ENCODE results near the gene TUBB8B. TPM values are rescaled to one million over a fixed set of nuclear protein-coding genes. Genes with fewer than 3 reads are reported as not detected.
"Not testable (repeated sequence)": the region's sequence is repeated elsewhere in the genome, so short reads cannot be mapped to it uniquely, and the experiment has no call there.

TUBB8B gene
- total RNA-seq, result not detected

DNA sequence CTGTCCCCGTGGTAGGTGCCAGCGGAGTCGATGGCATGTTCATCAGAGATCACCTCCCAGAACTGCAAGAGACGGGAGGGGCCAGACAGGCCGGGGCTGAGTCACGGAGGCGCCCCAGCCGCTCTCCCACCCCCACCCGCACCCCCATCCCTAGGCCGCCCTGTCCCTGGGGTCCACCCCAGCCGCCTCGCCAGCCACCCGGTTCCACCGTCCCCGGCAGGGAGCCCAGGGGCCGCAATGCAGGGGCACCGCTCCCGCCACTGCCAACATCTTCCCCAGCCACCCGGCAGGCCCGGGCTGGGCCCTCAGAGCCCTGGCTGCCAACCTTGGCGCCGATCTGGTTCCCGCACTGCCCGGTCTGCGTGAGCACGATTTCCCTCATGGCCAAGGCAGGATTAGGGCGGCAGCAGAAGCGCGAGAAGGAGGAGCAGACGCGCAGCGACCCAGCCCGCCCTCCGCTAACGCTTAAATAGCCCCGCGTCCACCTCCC lies at the start of gene TUBB8B:
Gene TUBB8B, minus strand, starts transcription at position 440 of the 490 bp plus-strand sequence. Its CDS starts 58 bp downstream, at position 382.
- H3K9me3 ChIP-seq (ENCODE audit: control insufficient read depth in 3 of 3, low read length in 3 of 3); H3K4me3 ChIP-seq (ENCODE audit: low read length in 3 of 3); H3K36me3 ChIP-seq (ENCODE audit: control insufficient read depth in 3 of 3, insufficient read depth in 3 of 3, low read length in 3 of 3); H3K27ac ChIP-seq (ENCODE audit: low read depth, low read length); H3K9ac ChIP-seq (ENCODE audit: low read depth in 1 of 3, low read length in 3 of 3); H3K27me3 ChIP-seq (ENCODE audit: control insufficient read depth in 3 of 3, insufficient read depth in 3 of 3, low read length in 3 of 3); H3K4me1 ChIP-seq (ENCODE audit: control insufficient read depth in 3 of 3, insufficient read depth in 3 of 3, low read length in 3 of 3): not testable (repeated sequence)

DNA sequence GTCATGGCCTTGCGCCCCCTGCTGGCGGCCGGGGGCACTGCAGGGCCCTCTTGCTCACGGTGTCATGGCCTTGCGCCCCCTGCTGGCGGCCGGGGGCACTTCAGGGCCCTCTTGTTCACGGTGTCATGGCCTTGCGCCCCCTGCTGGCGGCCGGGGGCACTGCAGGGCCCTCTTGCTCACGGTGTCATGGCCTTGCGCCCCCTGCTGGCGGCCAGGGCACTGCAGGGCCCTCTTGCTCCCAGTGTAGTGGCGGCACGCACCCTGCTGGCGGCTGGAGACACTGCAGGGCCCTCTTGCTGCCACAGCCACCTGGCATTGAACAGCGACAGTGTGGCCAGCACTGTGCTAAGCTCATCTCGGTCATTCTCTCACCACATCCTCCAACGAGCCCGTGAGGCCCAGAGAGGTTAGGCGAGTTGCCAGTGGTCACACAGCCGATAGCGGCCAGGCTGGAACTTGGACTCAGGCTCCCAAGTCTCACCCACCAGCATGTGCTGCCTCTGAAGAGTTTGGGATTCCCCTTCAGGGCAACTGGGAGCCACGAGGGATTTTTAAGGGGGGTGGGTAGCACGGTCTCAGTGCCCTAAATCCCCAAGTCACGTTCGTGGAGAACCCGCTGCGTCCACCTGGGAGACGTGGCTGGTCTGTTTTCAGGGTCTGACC lies 48.0 kb upstream of the TUBB8B start:
- not testable (repeated sequence) for H3K9me3 ChIP-seq (ENCODE audit: control insufficient read depth in 3 of 3, low read length in 3 of 3); H3K36me3 ChIP-seq (ENCODE audit: control insufficient read depth in 3 of 3, insufficient read depth in 3 of 3, low read length in 3 of 3); H3K27me3 ChIP-seq (ENCODE audit: control insufficient read depth in 3 of 3, insufficient read depth in 3 of 3, low read length in 3 of 3); H3K4me3 ChIP-seq (ENCODE audit: low read length in 3 of 3); H3K4me1 ChIP-seq (ENCODE audit: control insufficient read depth in 3 of 3, insufficient read depth in 3 of 3, low read length in 3 of 3); H3K9ac ChIP-seq (ENCODE audit: low read depth in 1 of 3, low read length in 3 of 3); H3K27ac ChIP-seq (ENCODE audit: low read depth, low read length)

DNA sequence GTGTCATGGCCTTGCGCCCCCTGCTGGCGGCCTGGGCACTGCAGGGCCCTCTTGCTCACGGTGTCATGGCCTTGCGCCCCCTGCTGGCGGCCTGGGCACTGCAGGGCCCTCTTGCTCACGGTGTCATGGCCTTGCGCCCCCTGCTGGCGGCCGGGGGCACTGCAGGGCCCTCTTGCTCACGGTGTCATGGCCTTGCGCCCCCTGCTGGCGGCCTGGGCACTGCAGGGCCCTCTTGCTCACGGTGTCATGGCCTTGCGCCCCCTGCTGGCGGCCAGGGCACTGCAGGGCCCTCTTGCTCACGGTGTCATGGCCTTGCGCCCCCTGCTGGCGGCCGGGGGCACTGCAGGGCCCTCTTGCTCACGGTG lies 47.3 kb upstream of the TUBB8B start:
- H3K4me3 ChIP-seq (ENCODE audit: low read length in 3 of 3); H3K27ac ChIP-seq (ENCODE audit: low read depth, low read length); H3K27me3 ChIP-seq (ENCODE audit: control insufficient read depth in 3 of 3, insufficient read depth in 3 of 3, low read length in 3 of 3); H3K36me3 ChIP-seq (ENCODE audit: control insufficient read depth in 3 of 3, insufficient read depth in 3 of 3, low read length in 3 of 3); H3K9me3 ChIP-seq (ENCODE audit: control insufficient read depth in 3 of 3, low read length in 3 of 3); H3K4me1 ChIP-seq (ENCODE audit: control insufficient read depth in 3 of 3, insufficient read depth in 3 of 3, low read length in 3 of 3); H3K9ac ChIP-seq (ENCODE audit: low read depth in 1 of 3, low read length in 3 of 3): not testable (repeated sequence)

DNA sequence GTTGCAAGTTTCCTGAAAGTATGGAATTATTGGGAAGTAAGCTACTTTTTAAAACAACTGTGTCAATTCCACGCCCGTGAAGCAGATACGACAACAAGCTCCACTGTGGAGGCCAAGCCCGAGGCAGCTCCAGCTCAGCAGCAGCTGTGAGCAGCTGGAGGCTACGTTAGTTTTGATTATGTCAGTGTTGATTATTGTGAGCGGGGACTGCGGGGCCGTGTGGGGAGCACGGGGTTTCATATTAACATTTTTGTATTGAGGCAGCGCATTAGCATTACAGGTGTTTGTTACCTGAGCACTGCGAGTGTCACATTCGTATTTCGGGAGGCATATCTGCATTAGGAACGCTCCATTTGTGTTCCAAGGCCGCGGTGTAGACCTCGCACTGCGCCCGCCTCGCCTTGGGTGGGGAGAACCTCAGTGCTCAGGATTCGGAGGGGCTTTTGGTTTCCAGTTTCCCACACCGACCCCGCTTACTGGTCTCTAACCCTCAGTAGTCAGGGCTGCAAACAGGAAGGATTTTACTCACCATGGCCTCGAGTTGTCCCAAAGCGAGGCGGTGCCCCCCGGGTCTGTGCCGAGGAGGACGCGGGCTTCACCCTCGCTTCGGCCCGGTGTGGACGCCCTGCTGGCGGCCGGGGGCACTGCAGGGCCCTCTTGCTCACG lies 46.8 kb upstream of the TUBB8B start:
- H3K27me3 ChIP-seq (ENCODE audit: control insufficient read depth in 3 of 3, insufficient read depth in 3 of 3, low read length in 3 of 3); H3K27ac ChIP-seq (ENCODE audit: low read depth, low read length); H3K9me3 ChIP-seq (ENCODE audit: control insufficient read depth in 3 of 3, low read length in 3 of 3); H3K9ac ChIP-seq (ENCODE audit: low read depth in 1 of 3, low read length in 3 of 3); H3K36me3 ChIP-seq (ENCODE audit: control insufficient read depth in 3 of 3, insufficient read depth in 3 of 3, low read length in 3 of 3); H3K4me3 ChIP-seq (ENCODE audit: low read length in 3 of 3); H3K4me1 ChIP-seq (ENCODE audit: control insufficient read depth in 3 of 3, insufficient read depth in 3 of 3, low read length in 3 of 3): not testable (repeated sequence)

DNA sequence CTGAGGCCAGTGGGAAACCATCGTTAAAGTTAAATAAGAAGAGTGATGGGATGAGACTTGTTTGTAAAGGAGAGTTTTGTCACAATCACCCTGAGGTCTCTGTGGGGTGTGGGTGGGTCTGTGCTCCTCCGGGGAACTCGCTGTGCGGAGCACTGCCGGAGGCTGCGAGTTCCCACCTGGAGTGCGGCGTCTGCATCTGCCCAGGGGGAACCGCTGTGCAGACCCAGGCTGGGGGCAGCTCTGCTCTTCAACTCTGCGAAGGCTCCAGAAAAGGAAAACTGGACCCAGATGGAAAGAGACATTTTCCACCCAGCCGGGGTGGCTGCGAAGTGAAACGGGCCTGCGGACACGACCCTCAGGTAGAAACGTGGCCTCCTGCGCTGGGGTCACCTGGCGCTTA lies 46.2 kb upstream of the TUBB8B start:
- H3K27ac ChIP-seq (ENCODE audit: low read depth, low read length); H3K4me3 ChIP-seq (ENCODE audit: low read length in 3 of 3); H3K36me3 ChIP-seq (ENCODE audit: control insufficient read depth in 3 of 3, insufficient read depth in 3 of 3, low read length in 3 of 3); H3K4me1 ChIP-seq (ENCODE audit: control insufficient read depth in 3 of 3, insufficient read depth in 3 of 3, low read length in 3 of 3); H3K9me3 ChIP-seq (ENCODE audit: control insufficient read depth in 3 of 3, low read length in 3 of 3); H3K27me3 ChIP-seq (ENCODE audit: control insufficient read depth in 3 of 3, insufficient read depth in 3 of 3, low read length in 3 of 3); H3K9ac ChIP-seq (ENCODE audit: low read depth in 1 of 3, low read length in 3 of 3): not testable (repeated sequence)

DNA sequence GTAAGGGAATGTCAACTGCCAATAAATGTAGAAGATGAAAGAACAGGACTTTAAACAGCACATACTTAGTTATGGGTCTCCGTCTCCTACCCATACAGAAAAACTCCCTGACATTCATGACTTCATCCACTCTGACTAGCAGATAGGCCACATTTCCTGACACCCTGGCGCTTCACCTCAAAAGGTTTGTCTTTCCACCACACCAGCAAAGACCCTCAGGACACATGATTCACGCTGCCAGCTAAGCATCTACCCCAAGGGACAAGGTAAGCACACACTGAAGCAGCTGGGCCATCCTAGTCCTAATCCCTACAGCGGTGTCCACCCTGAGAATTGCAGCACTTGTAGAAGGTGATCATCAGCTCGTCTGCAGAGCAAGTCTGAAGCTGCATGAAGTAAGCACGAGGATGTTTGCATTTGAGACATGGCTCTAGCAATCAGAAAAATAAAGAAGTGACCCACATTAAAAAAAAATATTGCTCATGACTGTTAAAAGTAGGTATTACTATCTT lies 44.5 kb upstream of the TUBB8B start:
- H3K4me1 ChIP-seq (ENCODE audit: control insufficient read depth in 3 of 3, insufficient read depth in 3 of 3, low read length in 3 of 3); H3K4me3 ChIP-seq (ENCODE audit: low read length in 3 of 3); H3K9me3 ChIP-seq (ENCODE audit: control insufficient read depth in 3 of 3, low read length in 3 of 3); H3K27ac ChIP-seq (ENCODE audit: low read depth, low read length); H3K36me3 ChIP-seq (ENCODE audit: control insufficient read depth in 3 of 3, insufficient read depth in 3 of 3, low read length in 3 of 3); H3K9ac ChIP-seq (ENCODE audit: low read depth in 1 of 3, low read length in 3 of 3); H3K27me3 ChIP-seq (ENCODE audit: control insufficient read depth in 3 of 3, insufficient read depth in 3 of 3, low read length in 3 of 3): not testable (repeated sequence)

DNA sequence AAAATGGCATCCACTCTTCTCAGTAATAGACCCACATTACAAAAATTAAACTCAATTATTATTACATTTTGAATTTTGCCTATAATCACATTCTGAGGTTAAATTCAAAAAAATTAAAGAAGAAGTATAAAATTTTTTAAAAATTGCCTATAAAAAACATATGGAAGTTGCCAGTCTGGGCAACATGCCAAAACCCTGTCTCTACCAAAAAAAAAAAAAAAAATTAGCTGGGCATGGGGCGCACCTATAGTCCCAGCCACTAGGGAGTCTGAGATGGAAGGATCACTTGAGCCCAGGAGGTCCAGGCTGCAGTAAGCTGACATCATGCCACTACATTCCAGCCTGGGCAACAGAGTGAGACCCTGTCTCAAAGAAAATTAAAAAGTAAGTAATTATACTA lies 42.1 kb upstream of the TUBB8B start:
- not testable (repeated sequence) for H3K4me3 ChIP-seq (ENCODE audit: low read length in 3 of 3); H3K9me3 ChIP-seq (ENCODE audit: control insufficient read depth in 3 of 3, low read length in 3 of 3); H3K27me3 ChIP-seq (ENCODE audit: control insufficient read depth in 3 of 3, insufficient read depth in 3 of 3, low read length in 3 of 3); H3K36me3 ChIP-seq (ENCODE audit: control insufficient read depth in 3 of 3, insufficient read depth in 3 of 3, low read length in 3 of 3); H3K27ac ChIP-seq (ENCODE audit: low read depth, low read length); H3K4me1 ChIP-seq (ENCODE audit: control insufficient read depth in 3 of 3, insufficient read depth in 3 of 3, low read length in 3 of 3); H3K9ac ChIP-seq (ENCODE audit: low read depth in 1 of 3, low read length in 3 of 3)

DNA sequence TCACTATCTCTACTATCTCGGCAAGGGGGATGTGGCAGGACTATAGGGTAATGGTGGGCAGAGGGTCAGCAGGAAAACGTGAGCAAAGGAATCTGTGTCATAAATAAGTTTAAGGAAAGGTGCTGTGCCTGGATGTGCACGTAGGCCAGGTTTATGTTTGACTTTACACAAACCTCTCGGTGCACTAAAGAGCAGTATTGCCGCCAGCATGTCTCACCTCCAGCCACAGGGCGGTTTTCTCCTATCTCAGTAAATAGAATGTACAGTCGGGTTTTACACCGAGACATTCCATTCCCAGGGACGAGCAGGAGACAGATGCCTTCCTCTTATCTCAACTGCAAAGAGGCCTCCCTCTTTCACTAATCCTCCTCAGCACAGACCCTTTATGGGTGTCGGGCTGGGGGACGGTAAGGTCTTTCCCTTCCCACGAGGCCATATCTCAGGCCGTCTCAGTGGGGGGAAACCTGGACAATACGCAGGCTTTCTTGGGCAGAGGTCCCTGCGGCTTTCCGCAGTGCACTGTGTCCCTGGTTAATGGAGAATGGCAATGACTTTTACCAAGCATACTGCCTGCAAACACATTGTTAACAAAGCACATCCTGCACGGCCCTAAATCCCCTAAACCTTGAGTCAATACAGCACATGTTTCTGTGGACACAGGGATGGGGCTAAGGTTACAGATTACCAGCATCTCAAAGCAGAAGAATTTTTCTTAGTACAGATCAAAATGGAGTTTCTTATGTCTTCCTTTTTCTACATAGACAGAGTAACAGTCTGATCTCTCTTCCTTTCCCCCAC lies 41.2 kb upstream of the TUBB8B start:
- not testable (repeated sequence) for H3K36me3 ChIP-seq (ENCODE audit: control insufficient read depth in 3 of 3, insufficient read depth in 3 of 3, low read length in 3 of 3); H3K27me3 ChIP-seq (ENCODE audit: control insufficient read depth in 3 of 3, insufficient read depth in 3 of 3, low read length in 3 of 3); H3K4me1 ChIP-seq (ENCODE audit: control insufficient read depth in 3 of 3, insufficient read depth in 3 of 3, low read length in 3 of 3); H3K9me3 ChIP-seq (ENCODE audit: control insufficient read depth in 3 of 3, low read length in 3 of 3); H3K9ac ChIP-seq (ENCODE audit: low read depth in 1 of 3, low read length in 3 of 3); H3K27ac ChIP-seq (ENCODE audit: low read depth, low read length); H3K4me3 ChIP-seq (ENCODE audit: low read length in 3 of 3)

DNA sequence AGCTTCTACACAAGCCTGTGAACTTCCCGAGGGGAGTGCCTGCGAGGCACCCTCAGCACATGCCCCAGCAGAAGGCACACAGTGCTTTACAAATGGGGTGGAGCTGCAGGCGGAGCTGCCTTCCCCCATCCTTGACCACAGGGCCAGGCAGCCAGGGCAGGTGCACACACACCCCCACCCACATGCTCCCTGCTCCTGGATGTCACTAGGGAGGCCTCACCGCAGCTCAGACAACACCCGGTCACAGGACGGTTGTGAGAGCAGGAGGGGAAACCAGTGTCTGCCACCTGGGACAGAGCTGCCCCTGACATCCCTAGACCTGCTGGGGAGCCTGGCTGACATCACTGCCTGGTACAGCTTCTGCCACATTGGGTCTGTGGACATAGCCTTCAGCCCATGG lies 39.7 kb upstream of the TUBB8B start:
- H3K9ac ChIP-seq (ENCODE audit: low read depth in 1 of 3, low read length in 3 of 3); H3K4me3 ChIP-seq (ENCODE audit: low read length in 3 of 3); H3K4me1 ChIP-seq (ENCODE audit: control insufficient read depth in 3 of 3, insufficient read depth in 3 of 3, low read length in 3 of 3); H3K9me3 ChIP-seq (ENCODE audit: control insufficient read depth in 3 of 3, low read length in 3 of 3); H3K27me3 ChIP-seq (ENCODE audit: control insufficient read depth in 3 of 3, insufficient read depth in 3 of 3, low read length in 3 of 3); H3K27ac ChIP-seq (ENCODE audit: low read depth, low read length); H3K36me3 ChIP-seq (ENCODE audit: control insufficient read depth in 3 of 3, insufficient read depth in 3 of 3, low read length in 3 of 3): not testable (repeated sequence)

DNA sequence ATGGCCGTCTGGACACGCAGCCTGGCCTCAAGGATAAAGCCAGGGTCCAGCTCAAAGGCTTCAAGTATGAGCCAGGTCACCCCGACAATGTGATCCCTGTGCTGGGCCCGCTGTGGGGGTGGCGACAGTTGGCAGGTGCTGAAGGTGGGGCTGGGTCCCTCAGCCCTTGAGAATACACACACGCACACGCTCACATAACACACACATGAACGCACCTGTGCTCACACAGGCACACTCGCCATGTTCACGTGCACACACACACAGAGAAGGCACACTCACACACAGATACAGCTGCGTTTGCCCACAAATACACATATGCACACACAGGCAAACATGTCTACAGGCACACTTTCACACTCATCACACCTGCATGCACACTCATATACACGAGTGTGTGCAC lies 35.4 kb upstream of the TUBB8B start:
- H3K27ac ChIP-seq (ENCODE audit: low read depth, low read length); H3K27me3 ChIP-seq (ENCODE audit: control insufficient read depth in 3 of 3, insufficient read depth in 3 of 3, low read length in 3 of 3); H3K36me3 ChIP-seq (ENCODE audit: control insufficient read depth in 3 of 3, insufficient read depth in 3 of 3, low read length in 3 of 3); H3K4me3 ChIP-seq (ENCODE audit: low read length in 3 of 3); H3K9ac ChIP-seq (ENCODE audit: low read depth in 1 of 3, low read length in 3 of 3); H3K9me3 ChIP-seq (ENCODE audit: control insufficient read depth in 3 of 3, low read length in 3 of 3); H3K4me1 ChIP-seq (ENCODE audit: control insufficient read depth in 3 of 3, insufficient read depth in 3 of 3, low read length in 3 of 3): not testable (repeated sequence)
